GM21515 (cell line): ENCODE measurements around the gene FGGY.

Experiments
- ATAC-seq: cut with Tn5 transposase; IDR thresholded peaks from one replicate; pipeline ENCODE4 v1.9.1; 2021; ENCODE audit not compliant: unreplicated experiment

FGGY gene

DNA sequence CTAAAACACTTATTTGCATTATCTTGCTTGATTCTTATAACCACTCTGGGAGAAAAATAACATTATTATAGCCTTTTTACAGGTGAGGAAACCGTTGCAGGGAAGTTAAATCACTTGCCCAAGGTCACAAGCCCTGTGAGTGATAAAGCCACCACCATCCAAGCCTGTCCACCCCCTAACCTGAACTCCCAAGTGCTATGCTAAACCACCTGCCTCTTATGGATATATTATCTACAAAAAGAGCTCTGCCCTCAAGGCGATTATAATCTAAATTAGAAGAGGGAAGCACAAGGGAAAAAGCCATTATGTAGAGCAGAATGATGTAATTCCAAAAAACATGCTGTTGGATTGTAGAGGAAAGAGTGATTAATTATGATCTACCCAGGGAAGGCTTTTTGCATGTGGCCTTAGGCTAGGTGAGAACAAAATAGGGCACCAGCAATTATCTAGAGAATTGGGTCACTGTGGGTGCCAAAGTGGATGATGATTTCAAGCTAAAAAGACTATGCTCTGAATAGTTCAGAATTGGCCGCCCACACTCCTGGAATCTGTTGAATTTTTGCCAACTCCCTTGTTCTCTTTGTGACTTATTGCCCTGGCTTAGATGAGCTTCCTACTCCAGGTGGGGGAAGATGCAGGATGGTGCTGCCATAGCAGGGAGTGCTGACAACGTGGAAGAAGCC is 205.3 kb downstream of the FGGY start:
- no peak for ATAC-seq

DNA sequence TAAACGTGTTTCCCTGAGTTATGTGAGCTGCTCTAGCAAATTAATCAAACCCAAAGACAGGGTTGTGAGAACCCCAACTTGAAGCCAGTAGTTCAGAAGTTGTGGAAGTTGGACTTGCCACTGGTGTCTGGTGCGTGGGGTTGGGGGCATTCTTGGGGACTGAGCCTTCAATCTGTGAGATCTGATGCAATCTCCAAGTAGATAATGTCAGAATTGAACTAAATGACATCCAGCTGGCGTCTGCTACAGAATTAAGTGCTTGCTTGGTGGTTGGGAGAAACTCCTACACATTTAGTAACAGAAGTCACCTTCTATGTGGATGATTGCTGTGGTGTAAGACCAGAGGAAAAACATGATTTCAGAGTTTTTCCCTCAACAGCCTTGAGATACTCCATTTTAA is 207.4 kb downstream of the FGGY start:
- no peak for ATAC-seq

DNA sequence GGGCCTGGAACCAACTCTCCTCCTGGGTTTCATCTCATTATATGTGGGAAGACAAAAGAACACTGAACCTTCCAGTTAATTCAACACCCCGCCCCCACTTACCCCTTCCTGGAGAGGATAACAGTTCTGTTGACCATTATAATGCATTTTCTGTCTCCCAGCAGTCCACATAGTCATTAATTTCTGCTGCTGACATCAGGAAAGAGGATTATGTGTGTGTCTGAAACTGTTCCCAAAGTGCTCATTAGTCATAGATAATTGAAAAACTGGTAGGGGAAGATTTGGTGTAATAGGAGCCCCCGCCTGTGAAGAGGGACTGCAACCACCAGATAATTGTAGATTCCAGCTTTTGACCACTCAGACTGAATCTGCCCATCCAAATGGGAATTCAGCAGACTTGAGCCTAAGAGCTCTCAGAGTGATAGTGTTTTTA is 208.7 kb downstream of the FGGY start:
- no peak for ATAC-seq

DNA sequence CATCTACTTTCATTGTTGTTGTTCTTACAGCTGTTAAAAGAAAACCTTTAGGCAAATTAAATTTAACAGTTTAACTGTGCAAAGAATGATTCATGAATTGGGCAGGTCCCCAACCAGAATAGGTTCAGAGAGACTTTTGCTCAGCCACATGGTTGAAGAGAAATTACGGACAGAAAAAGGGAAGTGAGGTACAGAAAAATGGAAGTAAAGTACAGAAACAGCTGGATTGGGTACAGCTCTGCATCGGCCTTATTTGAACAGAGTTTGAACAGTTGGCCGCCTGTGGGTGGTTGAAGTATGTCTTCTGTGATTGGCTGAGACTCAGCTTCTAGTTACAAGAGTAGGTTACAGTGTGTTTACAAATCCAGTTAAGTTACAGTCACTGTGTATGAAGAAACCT is 210.1 kb downstream of the FGGY start:
- peak; percentile 74 for ATAC-seq

DNA sequence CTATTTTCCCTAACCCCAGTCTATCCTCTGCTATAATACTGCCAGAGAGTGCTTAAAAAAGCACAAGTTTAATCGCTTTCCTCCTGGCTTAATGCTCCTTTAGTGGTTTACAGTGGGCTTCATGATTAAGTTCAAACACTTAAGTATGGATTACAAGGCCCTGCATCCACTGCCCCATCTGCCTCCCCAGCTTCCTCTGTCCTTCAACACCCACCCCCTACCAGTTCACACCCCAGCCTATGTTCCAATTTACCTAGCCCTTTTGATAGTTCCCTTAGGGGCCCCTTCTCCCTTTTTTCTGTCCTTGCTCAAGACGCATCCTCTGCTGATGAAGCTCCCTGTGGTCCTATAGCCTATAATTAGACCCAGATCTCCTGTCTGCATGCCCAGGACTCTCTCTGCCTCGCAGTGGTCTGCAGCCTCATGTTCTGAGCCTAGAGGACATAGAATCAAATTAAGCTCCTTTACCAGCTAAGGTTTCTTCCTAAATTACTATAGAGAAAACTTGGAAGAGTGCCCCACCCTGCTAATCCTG is 212.5 kb downstream of the FGGY start:
- no peak for ATAC-seq

DNA sequence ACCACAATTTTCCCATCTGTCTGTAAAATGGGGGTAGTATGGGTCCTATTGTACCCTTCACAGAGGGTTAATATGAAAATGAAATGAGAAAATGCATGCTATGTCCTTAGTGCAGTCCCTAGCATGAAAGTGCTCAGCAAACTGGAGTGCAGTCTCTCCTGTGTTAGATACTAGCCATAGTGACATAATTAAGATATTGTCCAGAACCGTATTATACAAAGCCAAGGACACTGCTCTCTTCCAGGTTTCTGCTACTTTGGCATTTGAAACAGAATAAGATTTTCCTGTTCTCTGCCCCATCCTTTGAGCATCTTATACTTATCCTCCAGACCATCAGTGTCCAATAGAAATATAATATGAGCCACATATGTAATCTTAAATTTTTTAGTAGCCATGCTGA is 213.4 kb downstream of the FGGY start:
- no peak for ATAC-seq

DNA sequence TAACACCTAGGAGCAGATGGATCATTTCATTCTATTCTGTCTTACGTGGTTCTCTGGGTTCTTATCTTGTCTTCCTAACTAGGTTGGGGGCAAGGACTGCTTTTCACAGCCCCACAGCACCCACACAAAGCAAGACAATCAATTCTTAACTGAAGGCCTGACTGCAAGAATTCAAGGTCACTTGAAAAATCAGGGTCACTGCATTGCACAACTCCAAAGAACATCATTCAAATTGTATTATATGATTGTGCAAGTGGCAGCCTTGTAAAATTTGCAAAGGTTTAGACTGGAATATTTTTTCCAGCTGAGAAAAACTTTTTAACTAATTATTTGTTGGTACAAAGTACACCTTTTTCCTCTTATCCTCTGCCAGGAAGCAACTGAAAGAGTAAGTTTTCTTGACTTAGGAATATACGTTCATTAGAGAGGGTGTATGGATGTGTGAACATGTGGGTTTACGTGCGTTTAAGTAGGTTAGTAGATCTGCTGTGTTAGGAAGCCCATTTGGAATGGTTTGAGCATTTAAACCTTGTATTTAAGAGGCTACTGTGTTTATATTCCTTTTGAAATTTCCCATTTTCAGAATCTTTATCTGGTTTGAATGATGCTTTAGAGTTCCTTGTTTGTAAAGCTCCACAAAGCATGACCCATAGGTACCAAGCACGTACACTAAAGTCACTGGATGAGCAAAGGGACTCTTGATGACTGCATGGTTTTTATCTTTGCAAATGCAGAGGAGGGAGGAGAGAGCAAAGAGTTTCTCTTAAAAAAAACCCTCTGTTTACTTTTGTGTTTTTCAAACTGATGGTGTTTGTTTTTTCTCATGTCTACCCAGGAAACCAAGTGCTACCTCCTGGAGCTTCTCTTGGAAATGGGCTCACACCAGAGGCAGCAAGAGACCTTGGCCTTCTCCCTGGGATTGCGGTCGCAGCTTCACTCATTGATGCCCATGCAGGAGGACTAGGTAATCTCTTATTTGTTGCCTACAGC is 214.9 kb downstream of the FGGY start:
- no peak for ATAC-seq

DNA sequence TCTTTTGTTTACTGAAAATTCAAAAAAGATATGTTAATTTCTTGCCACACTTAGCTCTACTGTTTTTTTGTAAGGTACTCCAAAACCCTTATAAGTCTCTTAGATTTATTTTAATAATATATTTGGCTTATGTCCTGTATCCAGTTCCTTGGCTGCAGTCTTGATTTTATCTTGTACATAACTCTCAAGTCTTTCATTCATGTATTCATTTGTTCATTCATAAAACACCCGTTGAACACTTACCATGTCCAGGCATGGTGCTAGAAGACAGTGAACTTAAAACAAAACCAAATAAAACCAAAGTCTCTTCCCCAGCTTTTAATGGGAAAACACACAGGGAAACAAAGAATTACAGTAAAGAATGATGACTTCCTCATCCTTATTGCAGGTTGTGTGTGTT is 215.8 kb downstream of the FGGY start:
- no peak for ATAC-seq

DNA sequence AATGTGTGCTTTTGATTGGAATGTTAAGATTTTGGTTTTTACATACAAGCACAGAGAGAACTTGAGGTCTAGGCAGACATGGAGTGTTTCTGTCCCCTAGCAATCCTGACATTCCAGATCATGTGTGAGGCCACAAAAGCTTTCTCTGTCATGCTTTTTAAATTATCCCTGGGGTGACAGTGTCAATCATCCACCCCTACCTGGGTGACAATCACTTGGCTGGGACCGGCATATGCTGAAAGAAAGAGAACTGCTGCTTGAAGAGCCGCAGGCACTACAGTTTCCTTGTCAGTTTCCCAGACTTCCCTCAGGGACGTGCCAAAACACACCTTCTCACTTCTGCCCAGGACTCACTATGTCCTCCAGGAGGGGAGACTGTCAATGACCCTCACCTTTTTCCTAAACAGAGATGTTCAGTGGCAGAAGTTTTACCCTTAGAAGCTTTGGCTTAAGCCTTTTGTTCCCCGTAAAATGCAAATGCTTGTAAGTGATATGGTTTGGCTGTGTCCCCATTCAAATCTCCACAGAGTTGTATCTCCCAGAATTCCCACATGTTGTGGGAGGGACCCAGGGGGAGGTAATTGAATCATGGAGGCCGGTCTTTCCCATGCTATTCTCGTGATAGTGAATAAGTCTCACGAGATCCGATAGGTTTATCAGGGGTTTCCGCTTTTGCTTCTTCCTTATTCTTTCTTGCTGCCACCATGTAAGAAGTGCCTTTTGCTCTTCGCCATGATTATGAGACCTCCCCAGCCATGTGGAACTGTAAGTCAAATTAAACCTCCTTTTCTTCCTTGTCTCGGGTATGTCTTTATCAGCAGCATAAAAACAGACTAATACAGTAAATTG is 217.4 kb downstream of the FGGY start:
- ATAC-seq: no peak

DNA sequence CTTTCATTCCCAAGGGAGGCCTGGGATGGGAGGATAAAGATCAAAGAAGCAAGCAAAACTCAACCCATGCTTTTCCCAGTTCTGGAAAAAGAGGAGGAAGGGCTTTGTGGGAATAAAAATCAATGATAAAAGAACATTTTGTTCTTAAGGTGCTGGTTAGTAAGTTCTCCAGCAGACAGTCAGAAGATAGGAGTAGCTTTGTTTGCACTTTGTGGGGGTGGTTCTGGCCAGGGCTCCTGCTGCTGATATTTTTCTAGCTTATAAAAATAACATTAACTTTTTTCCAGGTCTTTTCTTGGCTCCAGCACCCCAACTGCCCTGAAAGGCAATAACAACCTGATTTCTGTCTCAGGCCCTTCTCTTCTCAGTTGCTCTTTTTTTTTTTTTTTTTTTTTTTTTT is 220.0 kb downstream of the FGGY start:
- ATAC-seq: no peak

DNA sequence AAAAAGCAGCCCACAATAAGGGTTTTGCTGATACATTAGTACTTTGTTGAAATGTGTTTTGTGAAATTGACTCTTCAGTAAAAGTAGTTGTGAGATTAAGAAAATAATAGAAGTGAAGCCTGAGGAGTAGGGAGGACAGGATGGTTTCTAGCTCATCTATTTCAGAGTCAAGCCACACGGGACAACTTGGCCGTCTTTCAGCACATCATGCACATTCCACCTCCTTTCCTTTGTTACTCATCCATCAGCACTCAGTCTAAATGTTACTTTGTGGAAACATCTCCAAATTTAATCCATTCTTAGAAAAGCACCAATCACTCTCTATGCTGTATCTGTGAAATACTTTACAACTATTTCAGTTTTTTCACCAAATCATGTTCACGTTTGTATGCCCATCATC is 223.3 kb downstream of the FGGY start:
- no peak for ATAC-seq

DNA sequence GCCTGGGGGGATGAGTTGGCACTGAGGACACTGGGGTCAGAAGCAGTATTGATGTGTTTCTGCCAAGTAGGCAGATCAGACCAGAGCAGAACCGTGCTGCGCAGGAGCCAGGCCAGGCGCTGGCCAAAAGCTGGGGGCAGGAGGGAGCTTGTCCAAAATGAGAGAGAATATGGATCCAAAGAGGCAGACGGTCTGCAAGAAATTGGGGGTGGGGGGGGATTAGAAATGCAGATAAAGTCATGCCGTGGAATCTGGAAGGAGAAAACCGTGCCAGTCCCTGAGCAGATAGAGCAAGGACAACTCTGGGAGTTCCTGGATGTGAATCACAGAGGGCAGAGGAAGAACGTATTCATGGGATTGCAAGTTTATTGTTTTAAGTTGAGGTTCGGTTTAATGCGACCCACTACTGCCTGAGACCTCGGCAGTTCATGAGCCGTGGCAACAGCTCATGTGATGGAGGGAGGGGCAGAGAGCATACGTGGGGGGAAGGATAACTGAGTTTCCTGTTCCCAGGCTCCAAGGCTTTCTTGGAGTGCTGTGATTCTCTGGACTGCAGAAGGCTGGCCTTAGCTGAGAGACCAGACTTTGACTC is 224.0 kb downstream of the FGGY start:
- no peak for ATAC-seq

DNA sequence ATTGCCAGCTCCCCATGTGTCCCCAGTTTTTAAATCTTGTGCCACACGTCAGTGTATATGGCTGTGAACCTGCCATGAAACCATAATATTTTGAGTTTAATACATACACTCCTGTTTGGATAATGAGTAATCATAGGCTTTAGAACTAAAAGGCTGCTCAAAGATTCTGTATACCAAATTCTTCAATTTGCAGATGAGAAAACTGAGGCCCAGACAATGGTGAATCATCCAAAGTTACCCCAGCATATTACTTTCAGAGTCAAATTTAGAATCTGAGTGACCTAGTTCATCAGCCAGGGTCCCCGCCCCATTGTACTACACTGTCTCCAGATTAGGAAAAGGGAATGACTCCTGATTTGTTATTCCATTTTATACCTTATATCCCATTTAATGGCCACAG is 224.6 kb downstream of the FGGY start:
- ATAC-seq: no peak

DNA sequence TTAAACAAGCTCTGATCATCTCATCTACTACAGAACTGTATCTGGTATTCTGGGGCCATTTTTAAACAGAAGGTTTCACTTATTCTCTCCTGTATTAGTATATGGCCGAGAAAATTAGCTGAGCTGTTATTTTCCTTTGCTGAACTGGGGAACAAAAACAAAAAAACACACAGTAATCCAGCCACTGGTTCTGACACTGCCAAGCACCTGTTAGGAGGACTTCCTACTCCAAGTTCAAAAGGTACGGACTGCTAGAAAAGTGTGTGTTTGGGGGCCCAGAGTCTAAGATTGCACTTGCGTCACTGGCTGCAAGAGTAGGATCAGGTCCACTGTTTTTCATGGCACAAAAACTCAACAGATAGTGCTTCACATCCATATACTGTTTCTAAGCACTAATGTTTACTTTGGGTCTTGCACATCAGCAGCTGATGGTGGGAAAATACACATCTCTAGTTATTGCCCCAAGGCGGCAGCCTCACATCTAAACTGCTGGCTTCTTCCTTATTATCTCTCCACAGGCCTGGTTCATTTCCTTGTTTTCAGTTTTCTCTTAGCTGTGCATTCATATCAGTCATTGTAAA is 226.1 kb downstream of the FGGY start:
- ATAC-seq: no peak

DNA sequence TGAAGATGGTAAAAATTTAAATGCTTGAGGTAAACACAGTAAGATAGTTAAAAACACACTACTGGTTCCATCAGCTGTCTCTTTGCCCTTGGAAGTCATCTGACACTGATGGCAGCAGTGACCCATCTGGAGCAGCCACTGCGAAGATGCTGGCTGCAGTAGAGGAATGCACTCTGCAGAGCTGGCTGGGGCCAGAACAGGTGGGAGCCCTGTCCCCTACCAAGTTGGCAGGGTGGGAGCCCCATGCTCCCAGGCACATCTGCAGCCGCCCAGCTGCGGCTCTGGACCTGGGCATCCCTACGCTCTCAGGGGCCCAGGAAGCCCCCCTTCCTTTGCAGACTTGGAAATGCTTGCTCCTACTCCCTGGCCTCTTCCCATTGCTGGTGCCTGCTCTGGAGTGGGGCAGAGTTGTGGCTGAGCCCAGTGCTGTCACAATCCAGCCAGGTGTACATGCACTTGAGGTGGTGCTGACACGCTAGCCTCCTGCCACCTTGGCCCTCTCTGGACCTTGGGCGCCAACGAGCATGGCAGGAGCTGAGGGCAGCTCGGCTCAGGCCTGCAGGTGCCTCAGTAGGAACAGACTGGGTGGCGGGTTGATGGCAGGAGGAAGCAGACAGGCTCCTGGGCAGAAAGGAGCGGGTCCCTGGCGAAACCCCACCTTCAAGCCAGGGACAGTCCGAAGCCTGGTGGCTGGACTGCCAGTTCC is 227.0 kb downstream of the FGGY start:
- ATAC-seq: no peak

DNA sequence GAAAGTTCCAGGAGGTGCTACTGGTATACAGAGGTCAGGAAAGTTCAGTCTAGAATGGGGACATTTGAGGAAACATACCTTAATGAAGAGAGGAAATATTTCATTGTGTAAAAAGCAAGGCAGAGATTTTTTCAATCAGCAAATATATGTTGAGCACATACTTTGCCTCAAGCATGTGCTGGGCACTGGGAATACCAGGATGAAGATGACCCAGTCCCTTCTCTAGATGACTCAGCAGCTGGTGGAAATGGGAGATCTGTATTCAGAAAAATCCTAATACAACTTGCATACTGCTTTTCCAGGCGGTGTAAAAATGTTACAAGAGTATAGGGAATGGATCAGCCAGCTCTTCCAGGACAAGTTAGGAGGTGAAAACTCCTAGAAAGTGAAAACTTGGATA is 229.3 kb downstream of the FGGY start:
- no peak for ATAC-seq

DNA sequence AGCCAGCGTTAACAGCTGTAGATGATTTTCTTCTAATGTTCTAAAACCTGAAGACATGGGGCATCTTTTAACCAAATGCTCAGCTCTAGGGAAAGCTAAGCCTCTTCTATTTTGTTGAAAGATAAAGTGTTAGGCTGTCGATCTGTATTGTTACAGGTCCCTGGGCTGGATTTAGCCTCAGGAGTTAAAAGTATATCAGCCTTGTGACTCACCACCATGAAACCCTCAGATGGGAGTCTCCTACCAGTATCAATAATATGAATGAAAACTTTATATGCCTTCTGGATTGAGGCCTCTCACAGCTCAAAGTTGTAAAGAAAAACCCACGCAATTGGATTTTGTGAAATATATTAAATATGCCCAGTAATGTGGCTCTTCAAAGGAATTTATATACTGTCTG is 231.6 kb downstream of the FGGY start:
- no peak for ATAC-seq

DNA sequence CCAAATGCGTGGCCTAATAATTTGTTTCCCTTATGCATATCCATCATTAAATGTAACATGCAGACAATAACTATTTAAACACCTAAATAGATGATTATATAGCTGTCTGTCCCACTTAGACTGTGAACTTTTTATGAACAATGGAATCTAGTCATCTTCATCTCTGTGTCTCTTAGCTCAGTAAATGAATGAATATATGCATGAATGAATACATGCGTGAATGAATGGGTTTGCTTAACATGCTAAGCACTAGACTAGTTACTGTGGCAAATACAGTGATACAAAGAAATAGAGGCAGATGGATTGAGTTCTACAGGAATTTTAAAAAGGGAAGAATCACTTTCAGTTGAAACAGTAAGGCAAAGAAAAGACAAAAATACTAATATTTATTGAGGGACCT is 232.0 kb downstream of the FGGY start:
- ATAC-seq: no peak

DNA sequence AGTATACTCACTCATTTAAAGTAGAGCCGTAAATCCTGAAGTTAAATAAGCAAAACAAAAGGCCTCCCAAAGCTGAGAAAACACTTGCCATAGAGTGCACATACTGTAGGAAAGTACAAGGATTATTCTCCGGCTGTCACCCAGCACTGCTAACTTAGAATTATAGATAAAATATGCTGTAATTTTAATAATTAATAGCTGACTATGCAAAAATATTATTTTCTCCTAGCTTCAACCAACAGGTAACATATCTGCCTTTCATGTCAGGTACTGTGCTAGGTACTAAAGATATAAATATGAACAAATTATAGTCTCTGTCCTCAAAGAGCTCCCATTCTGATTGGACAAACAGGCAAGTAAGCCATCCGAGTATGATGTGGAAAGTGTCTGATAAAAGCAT is 233.2 kb downstream of the FGGY start:
- ATAC-seq: no peak

DNA sequence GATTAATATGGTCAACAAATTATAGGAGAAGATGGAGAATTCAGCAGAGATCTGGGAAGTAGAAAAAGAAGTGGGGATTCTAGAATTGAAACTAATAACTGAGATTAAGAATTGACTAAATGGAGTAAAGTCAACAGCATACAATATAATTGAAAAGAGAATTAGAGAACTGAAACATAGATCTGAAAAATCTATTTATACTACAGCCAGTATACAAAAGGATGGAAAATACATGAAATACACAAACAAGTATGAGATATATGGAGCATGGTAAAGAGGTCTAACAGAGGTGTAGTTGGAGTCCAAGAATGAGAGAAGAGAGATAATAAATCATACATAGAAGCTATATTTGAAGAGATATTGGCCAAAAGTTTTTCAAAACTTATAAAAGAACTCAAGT is 235.2 kb downstream of the FGGY start:
- peak; percentile 69 for ATAC-seq
